HCT116 (cell line): ENCODE data around the gene FRRS1L. TPM values are rescaled to one million over a fixed set of nuclear protein-coding genes. Genes with fewer than 3 reads are reported as not detected.
A peak's percentile ranks its signal among the peaks of the same experiment; 100 is the strongest.

Source experiments
- ATAC-seq: fragments of 200-7000 bp; cut with Tn5 transposase; 2 replicates; pipeline ENCODE4 v1.9.1; 2020; ENCODE audit warnings: mild to moderate bottlenecking, moderate library complexity
- BruUV-seq: library from RNA; stranded (reverse); fragments of 400-500 nt; replicated peaks from 2 replicates; lab custom pipeline; 2021; lab: Mats Ljungman, UMichigan
- CTCF ChIA-PET: fragments of 300-600 bp; sonication (Branson Sonifier 250); formaldehyde crosslinking; loops from one replicate; lab custom pipeline; 2021; ENCODE audit warnings: antibody characterized with exemption; lab: Charles Lee
- POLR2A ChIA-PET: fragments of 300-600, 350-600 bp; sonication (Branson Sonifier 250); formaldehyde crosslinking; loops from one replicate; lab custom pipeline; 2021; ENCODE audit warnings: antibody characterized with exemption; lab: Charles Lee
- RAD21 ChIA-PET, 2 experiments: fragments of 300-600 bp; sonication (Branson Sonifier 250); formaldehyde crosslinking; loops; one replicate each; lab custom pipeline; 2023; ENCODE audit warnings: low total read pairs in 2 of 2; ENCODE audit not compliant: uncharacterized antibody in 2 of 2, unreplicated experiment in 2 of 2, low non-redundant PET in 1 of 2; lab: Charles Lee
- DNase-seq: peaks from one replicate; pipeline ENCODE4 v3.0.0-alpha.2; 2010; ENCODE audit warnings: low read depth, low spot score
- H2AFZ ChIP-seq: fragments of 200-600 bp; shearing (Covaris generic), sonication (generic); 2 replicates; pipeline ENCODE4 v1.6.1; 2017; ENCODE audit warnings: low read depth, mixed run types, mixed read lengths, antibody characterized with exemption, low read length; ENCODE audit not compliant: poor library complexity, severe bottlenecking
- H3K27ac ChIP-seq: 2 replicates; pipeline ENCODE4 v1.5.1; 2012; ENCODE audit warnings: low read depth, low read length
- H3K27me3 ChIP-seq: fragments of 200-600 bp; sonication (generic); 2 replicates; pipeline ENCODE4 v1.6.1; 2016; ENCODE audit warnings: mixed run types, low read length, mixed read lengths; ENCODE audit not compliant: insufficient read depth
- H3K36me3 ChIP-seq, 2 experiments: fragments of 200-500 bp in 1 of 2; fragments of 200-600 bp in 1 of 2; sonication (Bioruptor generic) in 1 of 2; sonication (generic) in 1 of 2; 2 replicates each; pipeline versions ENCODE4 v1.5.1 to v1.6.1; 2014 to 2016; ENCODE audit warnings: low read length in 2 of 2, inconsistent platforms in 1 of 2, mixed read lengths in 1 of 2, mixed run types in 1 of 2; ENCODE audit not compliant: insufficient read depth in 2 of 2, control insufficient read depth in 1 of 2
- H3K4me1 ChIP-seq, 2 experiments: fragments of 200-600 bp in 1 of 2; sonication (generic) in 1 of 2; 2 replicates each; pipeline versions ENCODE4 v1.5.1 to v1.6.1; 2012 to 2017; ENCODE audit warnings: low read length in 2 of 2, inconsistent platforms in 1 of 2, mild to moderate bottlenecking in 1 of 2, mixed read lengths in 1 of 2, mixed run types in 1 of 2, moderate library complexity in 1 of 2; ENCODE audit not compliant: insufficient read depth in 2 of 2, control insufficient read depth in 1 of 2
- H3K4me2 ChIP-seq: fragments of 200-600 bp; sonication (generic); 2 replicates; pipeline ENCODE4 v1.6.1; 2017; ENCODE audit warnings: mixed run types, low read length, mixed read lengths
- H3K4me3 ChIP-seq, 2 experiments: fragments of 200-600 bp in 1 of 2; sonication (generic) in 1 of 2; replicated peaks in 1 of 2; 2 replicates each; pipeline ENCODE4 v1.5.1; 2011 to 2016; ENCODE audit warnings: low read length in 2 of 2, control low read depth in 1 of 2, low read depth in 1 of 2, mild to moderate bottlenecking in 1 of 2, mixed read lengths in 1 of 2, mixed run types in 1 of 2
- H3K79me2 ChIP-seq: fragments of 200-600 bp; sonication (generic); 2 replicates; pipeline ENCODE4 v1.6.1; 2017; ENCODE audit warnings: mild to moderate bottlenecking, mixed run types, low read length, moderate library complexity, mixed read lengths; ENCODE audit not compliant: insufficient read depth
- H3K9ac ChIP-seq: fragments of 200-600 bp; sonication (generic); 2 replicates; pipeline ENCODE4 v1.6.1; 2016; ENCODE audit warnings: low read length, mixed read lengths
- H3K9me2 ChIP-seq: fragments of 200-600 bp; sonication (generic), shearing (Covaris generic); 2 replicates; pipeline ENCODE4 v1.6.1; 2017; ENCODE audit warnings: mixed run types, mild to moderate bottlenecking, moderate library complexity; ENCODE audit not compliant: insufficient read depth
- H3K9me3 ChIP-seq, 2 experiments: fragments of 200-500 bp in 1 of 2; fragments of 200-600 bp in 1 of 2; sonication (Bioruptor generic) in 1 of 2; sonication (generic) in 1 of 2; 2 replicates each; pipeline ENCODE4 v1.6.1; 2014 to 2017; ENCODE audit warnings: low read length in 2 of 2, mixed read lengths in 2 of 2, inconsistent platforms in 1 of 2, low read depth in 1 of 2, mild to moderate bottlenecking in 1 of 2, mixed run types in 1 of 2, moderate library complexity in 1 of 2; ENCODE audit not compliant: control insufficient read depth in 1 of 2, insufficient read depth in 1 of 2
- H4K20me1 ChIP-seq: fragments of 200-600 bp; sonication (generic), shearing (Covaris generic); 2 replicates; pipeline ENCODE4 v1.6.1; 2017; ENCODE audit warnings: mixed run types, mild to moderate bottlenecking, moderate library complexity; ENCODE audit not compliant: insufficient read depth
- RAD21 ChIP-seq: IDR thresholded peaks from 2 replicates; pipeline ENCODE4 v1.6.1; 2012; ENCODE audit warnings: low read depth, mild to moderate bottlenecking
- SP1 ChIP-seq: IDR thresholded peaks from 2 replicates; pipeline ENCODE4 v1.6.1; 2012; ENCODE audit warnings: low read depth
- TCF7L2 ChIP-seq: IDR thresholded peaks from 2 replicates; pipeline ENCODE4 v1.7.0; 2011; ENCODE audit warnings: borderline replicate concordance, inconsistent platforms; ENCODE audit not compliant: insufficient read depth, insufficient read length; ENCODE audit errors: extremely low read depth
- intact Hi-C: fragments of 100-400 bp; cut with micrococcal nuclease; formaldehyde crosslinking; loops from 2 replicates; pipeline ENCODE4 v1.10.0; 2022
- total RNA-seq: library from RNA; stranded (reverse); gene quantifications from one replicate; pipeline ENCODE4 v1.2.1, GENCODE V29; 2021; ENCODE audit not compliant: unreplicated experiment

Gene FRRS1L
- total RNA-seq, 1 experiment from 2014 or later = not detected

GRCh38 chr9:109133533-109133932 lies 33.5 kb downstream of the FRRS1L start:
- no peaks in the 10 kb centered on the region for H3K36me3 ChIP-seq
- H3K79me2 ChIP-seq = no peaks in the 10 kb centered on the region
- H3K9me2 ChIP-seq = no peaks in the 10 kb centered on the region
- H2AFZ ChIP-seq = no peak overlapping the region
- H4K20me1 ChIP-seq = no peaks in the 10 kb centered on the region
- ATAC-seq (no peak), DNase-seq (no peak)
- ChIA-PET CTCF (no interaction called here), POLR2A (no interaction called here), RAD21 (no interaction called here)
- H3K27me3 ChIP-seq = no peaks in the 10 kb centered on the region
- H3K4me1 ChIP-seq = no peaks in the 10 kb centered on the region
- H3K27ac ChIP-seq = no peak overlapping the region
- no peaks in the 10 kb centered on the region for H3K9me3 ChIP-seq
- intact Hi-C loops = no loop called here
- H3K4me2 ChIP-seq = no peak overlapping the region
- TF ChIP-seq TCF7L2 = no peak
- BruUV-seq = no TSS peak
- no peak overlapping the region for H3K9ac ChIP-seq
- H3K4me3 ChIP-seq = no peak overlapping the region

DNA sequence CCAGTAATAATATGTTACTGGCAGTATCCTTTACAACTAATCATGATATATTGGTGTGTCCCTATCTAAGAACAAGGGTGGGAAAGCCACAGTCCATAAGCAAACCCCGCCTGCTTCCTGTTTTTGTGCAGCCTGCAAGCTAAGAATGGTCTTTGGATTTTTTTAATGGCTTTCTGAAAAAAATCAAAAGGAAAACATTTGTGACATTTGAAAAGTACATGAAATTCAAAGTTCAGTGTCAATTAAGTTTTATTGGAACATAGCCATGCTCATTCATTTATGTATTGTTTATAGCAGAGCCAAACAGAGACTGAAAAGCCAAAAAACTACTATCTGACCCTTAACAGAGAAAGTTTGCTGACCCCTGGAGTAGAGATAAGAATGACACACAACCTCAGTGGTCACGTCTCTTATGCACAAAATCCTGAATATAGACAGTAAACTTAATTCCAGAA lies 34.5 kb downstream of the FRRS1L start:
- H3K4me2 ChIP-seq = no peak overlapping the region
- POLR2A ChIA-PET = no interaction called here
- H3K9me3 ChIP-seq = no peaks in the 10 kb centered on the region
- DNase-seq = no peak
- H3K27ac ChIP-seq = no peak overlapping the region
- H2AFZ ChIP-seq = no peak overlapping the region
- CTCF ChIA-PET = no interaction called here
- H3K79me2 ChIP-seq = no peaks in the 10 kb centered on the region
- H3K9me2 ChIP-seq = no peaks in the 10 kb centered on the region
- no peaks in the 10 kb centered on the region for H3K36me3 ChIP-seq
- TF ChIP-seq SP1 (no peak), RAD21 (peak; percentile 6; the same call in 1 of the 2 replicates)
- intact Hi-C loops = no loop called here
- no peaks in the 10 kb centered on the region for H3K27me3 ChIP-seq
- no peaks in the 10 kb centered on the region for H4K20me1 ChIP-seq
- H3K9ac ChIP-seq = no peak overlapping the region
- no peak for ATAC-seq
- RAD21 ChIA-PET = no interaction called here
- BruUV-seq = no TSS peak
- H3K4me1 ChIP-seq = no peaks in the 10 kb centered on the region
- no peak overlapping the region for H3K4me3 ChIP-seq
